COLO668 (cell line): ENCODE data around the gene LRP5.

Source experiments
- DNase-seq: peaks from one replicate; lab custom pipeline; 2025; ENCODE audit not compliant: unreplicated experiment; lab: John Stamatoyannopoulos, UW

Gene LRP5

GRCh38 chr11:68312117-68312779 is at the start of gene LRP5:
LRP5 (plus strand) TSS chr11:68312591; CDS start chr11:68312715, 124 bp downstream.
- peak; percentile 61 for DNase-seq

GRCh38 chr11:68263444-68264035 is 48.9 kb upstream of the LRP5 start:
- DNase-seq: no peak

- no peak for DNase-seq
These were observed 48.1 kb upstream of the LRP5 start for GRCh38 chr11:68264244-68264643.

GRCh38 chr11:68264741-68265540 is 47.5 kb upstream of the LRP5 start:
- no peak for DNase-seq

DNA sequence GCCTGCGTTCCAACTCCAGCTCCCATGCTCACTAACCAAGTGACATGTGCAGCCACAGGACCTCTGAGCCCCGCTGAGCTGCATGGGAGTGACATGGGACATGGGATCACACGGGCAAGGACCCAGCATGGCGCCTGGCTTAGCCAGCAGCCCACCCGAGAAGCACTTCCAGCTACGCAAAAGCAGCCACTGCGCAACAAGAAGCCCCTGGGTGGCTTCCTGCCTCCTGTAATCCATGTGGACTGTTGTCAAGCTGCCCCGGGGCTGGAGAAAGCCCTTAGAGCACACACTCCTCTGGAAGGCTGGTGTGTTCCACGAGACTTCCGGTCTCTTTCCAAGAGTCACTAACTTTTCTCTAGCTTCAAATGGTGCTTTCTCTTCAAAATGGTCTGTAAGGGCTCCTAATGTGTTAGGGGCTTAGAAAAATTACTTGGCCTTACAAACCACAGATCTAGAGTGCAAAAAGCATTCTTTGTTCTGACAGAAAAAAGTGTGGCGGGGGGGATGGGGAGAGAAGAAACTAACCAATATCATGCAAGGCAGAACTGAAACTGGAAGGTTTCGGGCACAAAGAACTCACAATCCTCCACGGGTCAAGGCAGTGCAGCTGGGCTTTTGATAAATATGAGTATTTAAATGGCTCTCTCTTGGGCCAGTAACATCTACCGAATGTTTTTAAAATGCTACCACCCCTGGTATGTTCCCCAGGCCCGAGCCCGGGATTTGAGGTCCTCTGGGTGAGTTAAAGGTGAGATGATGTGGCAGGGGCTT is 46.1 kb upstream of the LRP5 start:
- DNase-seq: no peak

DNA sequence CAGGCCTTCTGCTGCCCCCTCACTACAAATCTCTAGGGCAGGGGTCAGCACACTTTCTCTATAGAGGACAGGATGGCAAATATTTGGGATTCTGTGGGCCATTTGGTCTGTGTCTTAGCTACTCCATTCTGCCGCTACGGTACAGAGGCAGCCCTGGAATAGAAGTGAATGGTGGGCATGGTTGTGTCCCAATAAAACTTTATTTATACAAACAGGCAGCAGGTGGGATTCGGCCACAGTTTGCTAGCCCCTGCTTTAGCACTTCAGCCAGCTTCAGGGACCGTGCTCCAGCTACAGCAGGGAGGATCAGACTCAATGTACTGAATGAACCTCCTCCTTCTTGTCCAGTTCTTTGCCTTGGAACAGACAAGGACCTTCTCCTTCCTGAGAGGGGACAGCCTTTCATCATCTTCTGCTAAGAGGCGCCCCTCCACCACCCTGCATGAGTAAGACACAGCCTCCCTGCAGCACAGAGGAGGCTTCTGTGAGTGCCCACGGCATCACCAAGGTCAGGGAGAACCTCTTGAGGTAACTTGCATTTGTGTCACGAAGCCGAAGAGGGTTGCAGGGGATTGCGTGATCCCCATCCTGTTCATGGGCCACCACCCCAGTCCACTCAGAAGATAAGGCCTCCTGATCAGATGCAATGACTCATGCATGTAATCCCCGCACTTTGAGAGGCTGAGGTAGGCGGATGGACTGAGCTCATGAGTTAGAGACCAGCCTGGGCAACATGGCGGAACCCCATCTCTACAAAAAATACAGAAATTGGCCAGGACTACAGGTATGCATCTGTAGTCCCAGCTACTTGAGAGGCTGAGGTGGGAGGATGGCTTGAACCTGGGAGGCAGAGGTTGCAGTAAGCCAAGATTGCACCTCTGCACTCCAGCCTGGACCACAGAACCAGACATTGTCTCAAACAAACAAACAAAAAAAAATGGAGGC is 45.2 kb upstream of the LRP5 start:
- no peak for DNase-seq

GRCh38 chr11:68267881-68268240 is 44.5 kb upstream of the LRP5 start:
- DNase-seq: no peak

GRCh38 chr11:68269414-68270081 is 42.8 kb upstream of the LRP5 start:
- DNase-seq: no peak

DNA sequence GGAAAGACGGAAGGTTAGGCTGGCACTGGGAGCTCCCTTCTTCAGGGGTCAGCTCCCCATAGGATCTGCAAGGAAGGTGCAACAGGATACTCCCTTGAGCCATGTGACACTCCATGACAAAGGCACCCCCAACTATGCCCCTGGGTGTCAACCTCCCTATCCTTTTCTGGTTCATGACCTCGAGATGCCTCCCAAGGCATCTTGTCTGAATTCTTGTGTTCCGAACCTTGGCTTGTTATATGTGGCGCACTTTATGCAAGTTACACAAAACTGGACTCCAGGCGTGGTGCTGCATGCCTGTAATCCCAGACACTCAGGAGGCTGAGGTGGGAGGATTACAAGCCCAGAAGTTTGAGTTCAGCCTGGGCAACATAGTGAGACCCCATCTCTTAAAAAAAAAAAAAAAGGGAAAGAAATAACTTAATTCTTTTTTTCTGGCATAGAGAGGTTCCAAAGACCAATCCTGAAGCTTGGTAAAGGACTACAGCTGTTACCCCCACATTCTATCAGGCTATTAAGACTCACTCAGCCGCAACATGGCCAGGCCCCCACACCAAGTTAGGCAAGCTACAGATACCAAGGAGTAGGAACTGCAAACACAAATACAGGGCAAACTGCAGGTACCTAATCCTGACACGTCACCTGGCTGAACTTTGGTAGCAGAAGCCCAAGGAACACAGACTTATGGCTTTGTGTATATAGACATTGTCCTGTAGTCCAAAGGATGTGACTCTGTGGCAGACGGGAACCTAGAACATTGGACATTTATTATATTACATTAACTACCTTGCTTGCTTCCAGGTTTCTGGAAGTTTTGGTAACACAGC is 42.0 kb upstream of the LRP5 start:
- no peak for DNase-seq

- peak; percentile 74 for DNase-seq
These were observed 41.2 kb upstream of the LRP5 start for GRCh38 chr11:68271023-68271780.

GRCh38 chr11:68271781-68272608 is 40.4 kb upstream of the LRP5 start, which contains the start of gene C11orf24:
C11orf24 (minus strand) TSS chr11:68271973; CDS start chr11:68263767, 8,206 bp downstream.
- DNase-seq: peak; percentile 97

GRCh38 chr11:68273026-68273738 is 39.2 kb upstream of the LRP5 start:
- no peak for DNase-seq

GRCh38 chr11:68274306-68274705 is 38.1 kb upstream of the LRP5 start:
- no peak for DNase-seq

- DNase-seq: no peak
These were observed 36.5 kb upstream of the LRP5 start for GRCh38 chr11:68275721-68276507.

GRCh38 chr11:68276861-68277260 is 35.5 kb upstream of the LRP5 start:
- DNase-seq: no peak

DNA sequence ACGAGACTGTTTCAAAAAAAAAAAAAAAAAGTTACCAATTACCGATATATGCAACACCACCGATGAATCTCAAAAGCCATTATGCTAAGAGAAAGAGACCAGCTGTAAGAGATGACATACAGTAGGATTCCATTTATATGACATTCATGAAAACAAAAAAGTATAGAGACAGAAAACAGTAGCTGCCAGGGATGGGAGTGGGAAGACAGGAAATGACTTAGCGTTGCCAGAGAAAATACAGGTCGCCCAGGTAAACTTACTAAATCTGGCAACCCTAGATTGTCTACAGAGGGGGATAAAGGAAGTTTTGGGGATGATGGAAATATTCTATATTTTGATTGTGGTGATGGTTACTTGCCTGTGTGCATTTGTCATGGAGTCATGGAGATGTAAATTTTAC is 32.7 kb upstream of the LRP5 start:
- DNase-seq: no peak
